GM23338 (cell line): ENCODE measurements around the gene NPS. TPM values are rescaled to one million over a fixed set of nuclear protein-coding genes. Genes with fewer than 3 reads are reported as not detected.

Experiments used
- ATAC-seq: fragments of 200-7000 bp; cut with Tn5 transposase; 3 replicates; pipeline ENCODE4 v1.9.1; 2020
- DNase-seq: peaks from one replicate; pipeline ENCODE4 v3.0.0-alpha.2; 2015; ENCODE audit warnings: low spot score
- H2AFZ ChIP-seq: fragments of 200-600 bp; sonication (generic); 2 replicates; pipeline ENCODE4 v1.8.0; 2016; ENCODE audit warnings: antibody characterized with exemption, mild to moderate bottlenecking, moderate library complexity
- H3F3A ChIP-seq: fragments of 200-600 bp; sonication (generic); replicated peaks from 2 replicates; pipeline ENCODE4 v1.8.0; 2017; ENCODE audit warnings: antibody characterized with exemption, mixed run types, low read depth
- H3K27ac ChIP-seq: fragments of 200-600 bp; sonication (generic); 2 replicates; pipeline ENCODE4 v1.6.1; 2016; ENCODE audit warnings: low read depth
- H3K27me3 ChIP-seq: fragments of 200-600 bp; sonication (generic); 2 replicates; pipeline ENCODE4 v1.8.0; 2016; ENCODE audit warnings: mild to moderate bottlenecking, mixed run types, moderate library complexity; ENCODE audit not compliant: insufficient read depth
- H3K36me3 ChIP-seq: fragments of 200-600 bp; sonication (generic); 2 replicates; pipeline ENCODE4 v1.8.0; 2016; ENCODE audit warnings: mild to moderate bottlenecking; ENCODE audit not compliant: insufficient read depth
- H3K4me1 ChIP-seq: fragments of 200-600 bp; sonication (generic); 2 replicates; pipeline ENCODE4 v1.8.0; 2016; ENCODE audit warnings: mild to moderate bottlenecking, moderate library complexity; ENCODE audit not compliant: insufficient read depth
- H3K4me2 ChIP-seq: fragments of 200-600 bp; sonication (generic); 2 replicates; pipeline ENCODE4 v1.7.1; 2017; ENCODE audit warnings: mixed run types
- H3K4me3 ChIP-seq: fragments of 200-600 bp; sonication (generic); 2 replicates; pipeline ENCODE4 v1.6.1; 2016; ENCODE audit warnings: mixed run types
- H3K79me2 ChIP-seq: fragments of 200-600 bp; sonication (generic); replicated peaks from 2 replicates; pipeline ENCODE4 v1.8.0; 2017; ENCODE audit warnings: mild to moderate bottlenecking; ENCODE audit not compliant: insufficient read depth
- H3K9me2 ChIP-seq: fragments of 200-600 bp; sonication (generic); 2 replicates; pipeline ENCODE4 v1.8.0; 2017; ENCODE audit not compliant: insufficient read depth
- H4K20me1 ChIP-seq: fragments of 200-600 bp; sonication (generic); replicated peaks from 2 replicates; pipeline ENCODE4 v1.8.0; 2017; ENCODE audit warnings: mild to moderate bottlenecking; ENCODE audit not compliant: insufficient read depth
- H3K27ac Mint-ChIP-seq: 2 replicates; pipeline ENCODE4 v1.8.0; 2020; ENCODE audit warnings: inconsistent platforms, mild to moderate bottlenecking, moderate library complexity, mixed read lengths
- H3K27me3 Mint-ChIP-seq: 3 replicates; pipeline ENCODE4 v1.8.0; 2022; ENCODE audit warnings: low read depth, mild to moderate bottlenecking, moderate library complexity, mixed read lengths, inconsistent platforms; ENCODE audit not compliant: insufficient read depth, poor library complexity
- H3K36me3 Mint-ChIP-seq: 3 replicates; pipeline ENCODE4 v1.8.0; 2021; ENCODE audit warnings: low read depth, mild to moderate bottlenecking, inconsistent platforms, moderate library complexity, mixed read lengths
- H3K4me1 Mint-ChIP-seq: 3 replicates; pipeline ENCODE4 v1.8.0; 2020; ENCODE audit warnings: mild to moderate bottlenecking, inconsistent platforms, mixed read lengths
- H3K4me3 Mint-ChIP-seq: 3 replicates; pipeline ENCODE4 v1.8.0; 2021; ENCODE audit warnings: moderate library complexity, mild to moderate bottlenecking, inconsistent platforms, mixed read lengths
- H3K9me3 Mint-ChIP-seq: 3 replicates; pipeline ENCODE4 v1.8.0; 2020; ENCODE audit warnings: moderate library complexity, mild to moderate bottlenecking, inconsistent platforms, mixed read lengths
- ETS1 ChIP-seq: IDR thresholded peaks from 2 replicates; pipeline ENCODE4 v1.6.1; 2016; ENCODE audit warnings: antibody characterized with exemption
- REST ChIP-seq: IDR thresholded peaks from one replicate; pipeline ENCODE4 v1.6.1; 2018; ENCODE audit warnings: antibody characterized with exemption; ENCODE audit not compliant: unreplicated experiment
- ZNF331 ChIP-seq: fragments of 250-450 bp; sonication (Bioruptor Pico); IDR thresholded peaks from 2 replicates; pipeline ENCODE4 v1.5.0; 2020; ENCODE audit warnings: low read depth, mild to moderate bottlenecking, moderate library complexity
- ZNF462 ChIP-seq: fragments of 250-450 bp; sonication (Bioruptor Pico); IDR thresholded peaks from 2 replicates; pipeline ENCODE4 v1.5.0; 2020; ENCODE audit warnings: mild to moderate bottlenecking, moderate library complexity
- polyA plus RNA-seq: library from polyadenylated mRNA; unstranded; fragments of >200 nt; fragmentation: Nextera tagmentation; extraction: Ambion mirVana; gene quantifications from 2 replicates; pipeline ENCODE4 v1.2.1, GENCODE V29; 2016
- total RNA-seq: library from RNA; depleted of rRNA; stranded (reverse); fragments of >200 nt; shearing (Covaris generic); gene quantifications from 2 replicates; pipeline ENCODE4 v1.2.3, GENCODE V29; 2014

The NPS gene
- total and polyA plus RNA-seq, 2 experiments from 2014 or later, result not detected

DNA sequence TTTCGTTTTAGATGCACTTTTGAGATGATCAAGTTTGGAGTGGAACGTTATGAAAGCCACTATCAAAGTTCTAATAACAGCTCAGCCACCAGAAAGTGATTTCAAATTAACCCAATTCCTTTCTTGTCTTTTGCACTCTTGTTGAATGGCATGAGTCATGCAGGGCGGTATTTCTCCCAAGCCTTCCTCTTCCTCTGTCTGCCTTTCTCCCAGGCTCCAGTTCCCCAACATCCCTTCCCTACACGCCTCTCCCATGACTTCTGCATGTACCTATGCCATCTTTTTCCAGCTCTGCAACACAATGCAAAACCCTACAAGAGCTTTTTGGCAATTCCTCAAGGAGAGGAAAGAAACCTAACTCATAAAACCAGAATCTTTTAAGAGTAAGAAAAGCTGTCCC, 21.8 kb upstream of the NPS start (continued):
- no peak for TF ChIP-seq ZNF462 (CRISPR knock-in tag)
- no peak for TF ChIP-seq ETS1
- no peak for TF ChIP-seq ZNF331 (CRISPR knock-in tag)

DNA sequence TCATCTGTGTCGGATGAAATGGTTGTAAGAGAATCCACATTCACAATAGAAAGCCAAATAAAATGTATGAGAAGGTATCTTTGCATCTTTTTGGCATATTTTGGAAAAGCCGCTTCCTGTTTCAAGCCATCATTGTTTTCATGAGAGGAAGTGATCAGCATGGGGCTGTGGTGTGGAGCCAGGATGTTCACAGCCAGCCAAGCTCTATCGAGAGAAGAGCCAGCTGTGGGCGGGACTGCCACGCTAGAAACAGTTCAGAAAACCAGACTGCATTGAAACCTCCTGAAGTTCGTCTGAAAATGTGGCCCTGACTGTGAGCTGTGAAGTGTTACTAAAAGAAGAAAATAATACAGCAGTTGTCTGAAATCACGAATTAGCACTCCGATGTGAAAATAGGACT, 21.2 kb upstream of the NPS start:
- no peaks in the 10 kb centered on the region; the same call in 1 of the 2 replicates for H3K9me2 ChIP-seq
- no peaks in the 10 kb centered on the region for H3F3A ChIP-seq
- H3K4me3 ChIP-seq, result no peak overlapping the region
- no peaks in the 10 kb centered on the region for H3K36me3 ChIP-seq
- no peak overlapping the region for H3K4me3 Mint-ChIP-seq
- H3K9me3 Mint-ChIP-seq, result peaks cover 3% of the 10 kb centered on the region; the same call in 2 of the 3 replicates
- no peak overlapping the region for H3K4me2 ChIP-seq
- peaks cover 4% of the 10 kb centered on the region for H3K27me3 Mint-ChIP-seq
- no peaks in the 10 kb centered on the region for H3K27me3 ChIP-seq
- ATAC-seq (no peak), DNase-seq (no peak)
- peaks cover 6% of the 10 kb centered on the region; the same call in 1 of the 2 replicates for H3K4me1 ChIP-seq
- no peak overlapping the region for H3K27ac Mint-ChIP-seq
- no peaks in the 10 kb centered on the region for H3K79me2 ChIP-seq
- H3K36me3 Mint-ChIP-seq, result no peaks in the 10 kb centered on the region
- peaks cover 16% of the 10 kb centered on the region for H3K4me1 Mint-ChIP-seq
- no peak overlapping the region for H3K27ac ChIP-seq
- H2AFZ ChIP-seq, result 0 out of 2 replicates have a peak overlapping the region, but pooled peaks have one; percentile 5
- H4K20me1 ChIP-seq, result no peaks in the 10 kb centered on the region
- no peak for TF ChIP-seq ZNF462 (CRISPR knock-in tag)
- TF ChIP-seq REST, result no peak
